Stimulated activated CD4-positive, alpha-beta T cell treated with anti-CD3 and anti-CD28 coated beads, Interleukin-2, amount 100 ng/mL, for 24 hours (primary cell): ENCODE data around the gene CDC23.

Experiments
- DNase-seq, 2 donors: peaks; one replicate each; pipeline ENCODE4 v3.0.0-alpha.2; 2020

CDC23 gene

GRCh38 chr5:138139781-138140090 is 73.4 kb downstream of the CDC23 start:
- DNase-seq: no peak

DNA sequence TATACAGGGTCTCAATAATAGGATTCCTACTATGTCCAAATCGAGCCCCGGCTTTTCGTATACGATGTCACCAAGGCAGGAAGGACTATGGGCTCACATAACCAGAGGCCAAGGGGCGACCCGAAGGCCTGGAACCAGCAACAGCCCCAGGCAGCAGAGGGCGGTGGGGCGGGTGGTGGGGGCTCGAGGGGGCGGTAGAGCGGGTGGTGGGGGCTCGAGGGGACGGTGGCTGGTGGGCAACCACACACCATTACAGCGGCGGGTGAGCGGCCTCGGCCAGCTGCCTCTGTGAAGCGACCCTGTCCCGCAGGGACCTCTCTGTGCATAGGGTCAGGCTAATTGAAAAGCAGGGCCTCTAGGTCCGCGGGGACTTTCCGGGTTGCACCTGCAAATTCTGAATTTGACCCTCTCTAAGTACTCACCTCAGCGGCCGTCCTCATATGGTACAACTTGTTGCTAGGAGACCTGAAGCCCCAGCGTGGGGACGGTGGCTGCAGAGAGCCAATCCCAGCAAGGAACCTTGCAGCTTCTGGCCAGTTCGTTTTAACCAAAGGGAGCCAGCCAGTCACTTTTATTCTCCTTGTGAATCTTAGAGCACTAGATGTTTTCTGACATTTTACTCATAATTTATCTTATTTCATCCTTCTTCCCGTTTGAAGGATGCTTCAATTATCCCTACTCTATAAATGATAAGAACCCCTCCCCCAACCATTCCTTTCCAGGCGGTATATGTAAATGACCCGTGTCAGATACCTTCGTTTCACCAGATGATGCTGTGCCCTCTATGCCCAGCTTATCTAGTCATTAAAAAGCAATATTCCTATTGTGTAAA is 74.0 kb downstream of the CDC23 start, which contains the start of gene NME5:
NME5 (minus strand) TSS at position 480 of the 832 bp plus-strand sequence. CDS start 648 bp downstream, outside the sequence.
- peak in 1 of 2 donors; percentile 4 for DNase-seq
